Stimulated activated CD8-positive, alpha-beta memory T cell treated with anti-CD3 and anti-CD28 coated beads, Interleukin-15, amount 100 ng/mL, for 24 hours (primary cell): ENCODE results near the gene AUH.

Experiments used
- DNase-seq: peaks from one replicate; pipeline ENCODE4 v3.0.0-alpha.2; 2020; ENCODE audit warnings: low read depth

The AUH gene

GRCh38 chr9:91295357-91295756, 66.4 kb downstream of the AUH start:
- DNase-seq = no peak

DNA sequence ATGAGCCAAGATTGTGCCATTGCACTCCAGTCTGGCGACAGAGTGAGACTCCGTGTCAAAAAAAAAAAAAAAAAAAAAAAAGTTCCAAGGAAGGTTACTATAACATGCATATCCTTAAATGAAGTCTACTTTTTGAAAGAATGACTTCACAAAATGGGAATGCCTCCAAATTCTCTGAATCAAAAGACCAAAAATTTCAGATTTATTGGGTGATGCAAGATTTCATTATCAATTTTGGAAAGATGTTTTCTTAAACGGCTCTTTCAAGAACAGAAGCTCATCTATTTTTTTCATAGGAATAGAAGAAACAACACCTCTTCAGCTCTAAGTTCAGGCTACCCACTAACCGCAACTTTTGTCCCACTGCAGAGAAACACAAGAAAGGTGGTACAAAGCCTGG, 69.9 kb downstream of the AUH start:
- no peak for DNase-seq

DNA sequence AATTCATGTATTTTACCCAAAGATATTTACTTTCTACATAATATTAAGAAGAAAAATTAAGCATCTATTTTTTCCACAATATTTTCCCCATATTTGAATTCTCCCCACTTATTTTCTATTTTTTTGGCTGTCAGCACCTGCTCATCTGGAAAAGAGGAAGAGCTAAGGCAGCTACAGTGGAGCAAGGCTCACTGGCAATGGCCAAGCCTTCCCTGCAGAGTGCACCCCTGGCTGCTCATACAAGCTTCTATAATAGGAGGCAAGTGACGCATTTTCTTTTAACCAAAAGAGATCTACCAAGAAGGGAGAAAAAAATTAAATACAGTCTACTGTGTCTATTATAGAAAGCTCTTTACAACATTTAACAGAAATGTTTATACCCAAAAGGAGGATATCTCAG, 72.5 kb downstream of the AUH start:
- no peak for DNase-seq

GRCh38 chr9:91285729-91286353, 75.9 kb downstream of the AUH start:
- no peak for DNase-seq

DNA sequence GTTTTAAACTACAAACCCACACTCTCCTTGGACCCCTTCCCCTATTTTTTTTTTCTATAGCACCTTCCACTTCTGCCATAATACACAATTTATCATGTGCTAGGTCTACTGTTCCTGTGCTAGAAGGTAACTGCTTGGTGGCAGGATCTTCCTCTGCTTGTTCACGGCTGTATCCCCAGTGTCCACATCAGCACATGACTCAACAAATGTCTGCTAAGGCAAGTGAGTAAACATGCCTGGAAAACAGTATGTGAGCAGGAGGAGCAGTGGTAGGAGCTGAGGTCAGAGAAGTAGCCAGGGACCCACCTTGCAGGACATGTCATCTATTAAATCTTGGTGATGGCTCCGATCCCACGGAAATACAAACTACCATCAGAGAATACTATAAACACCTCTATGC, 79.4 kb downstream of the AUH start:
- no peak for DNase-seq

DNA sequence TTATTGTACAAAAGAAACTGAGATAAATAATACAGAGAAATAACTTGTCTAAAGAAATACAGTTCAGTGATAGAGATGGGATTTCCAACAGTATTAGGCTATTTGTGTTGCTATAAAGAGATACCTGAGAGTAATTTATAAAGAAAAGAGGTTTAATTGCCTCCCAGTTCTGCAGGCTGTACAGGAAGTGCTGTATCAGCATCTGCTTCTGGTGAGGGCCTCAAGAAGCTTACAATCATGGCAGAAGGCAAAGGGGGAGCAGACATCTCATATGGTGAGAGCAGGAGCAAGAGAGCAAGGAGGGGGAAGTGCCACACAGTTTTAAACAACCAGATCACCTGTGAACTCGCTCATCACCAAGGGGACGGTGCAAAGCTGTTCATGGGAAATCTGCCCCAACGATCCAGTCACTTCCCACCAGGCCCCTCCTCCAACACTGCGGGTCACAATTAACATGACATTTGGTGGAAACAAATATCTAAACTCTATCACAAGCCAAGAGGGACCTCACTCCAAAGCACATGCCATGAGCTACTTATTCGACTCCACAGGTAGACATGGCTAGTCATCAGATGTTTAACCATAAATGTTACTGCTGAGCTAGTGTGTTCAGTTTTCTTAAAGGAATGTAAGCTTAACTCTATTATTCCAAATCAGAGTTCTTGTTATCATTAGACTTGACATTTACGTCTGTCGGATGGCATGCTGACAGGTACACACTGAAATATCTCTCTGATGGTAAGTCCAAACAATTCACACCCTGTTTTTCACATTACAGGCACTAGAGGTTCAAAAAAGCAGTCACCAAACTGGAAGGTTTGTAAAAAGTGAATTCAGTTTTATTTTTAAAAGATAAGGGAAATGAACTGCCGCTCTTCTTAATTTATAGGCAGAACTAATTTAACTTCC, 82.2 kb downstream of the AUH start:
- no peak for DNase-seq

GRCh38 chr9:91276513-91276912, 85.2 kb downstream of the AUH start:
- DNase-seq = no peak

GRCh38 chr9:91275655-91276054, 86.1 kb downstream of the AUH start:
- no peak for DNase-seq

- DNase-seq = no peak
Measured at GRCh38 chr9:91274949-91275492, 86.7 kb downstream of the AUH start.

- no peak for DNase-seq
Measured at GRCh38 chr9:91273853-91274552, 87.7 kb downstream of the AUH start.

DNA sequence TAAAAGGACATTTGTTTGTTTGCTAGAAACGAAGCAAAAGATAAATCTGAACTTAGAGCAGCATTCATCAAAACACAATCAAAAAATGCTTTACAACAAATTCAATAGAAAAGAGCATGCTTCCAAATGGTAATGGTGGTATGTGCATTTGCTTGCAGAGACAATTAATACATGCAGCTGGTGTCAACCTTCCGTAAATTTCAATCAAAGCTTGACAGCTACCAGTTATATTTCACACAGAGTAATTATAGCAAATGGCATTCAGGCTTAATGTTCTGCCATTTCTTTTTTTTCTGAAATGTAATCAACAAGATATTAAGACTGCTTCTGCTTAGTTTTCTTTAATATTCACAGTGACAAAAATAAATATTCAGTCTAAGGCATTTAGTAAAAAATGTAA, 90.6 kb downstream of the AUH start:
- no peak for DNase-seq

- no peak for DNase-seq
Measured at GRCh38 chr9:91269907-91270491, 91.7 kb downstream of the AUH start.

- no peak for DNase-seq
Measured at GRCh38 chr9:91266448-91266847, 95.3 kb downstream of the AUH start.

GRCh38 chr9:91265514-91265913, 96.2 kb downstream of the AUH start:
- DNase-seq = no peak

- DNase-seq = no peak
Measured at GRCh38 chr9:91261417-91261816, 100.3 kb downstream of the AUH start.

DNA sequence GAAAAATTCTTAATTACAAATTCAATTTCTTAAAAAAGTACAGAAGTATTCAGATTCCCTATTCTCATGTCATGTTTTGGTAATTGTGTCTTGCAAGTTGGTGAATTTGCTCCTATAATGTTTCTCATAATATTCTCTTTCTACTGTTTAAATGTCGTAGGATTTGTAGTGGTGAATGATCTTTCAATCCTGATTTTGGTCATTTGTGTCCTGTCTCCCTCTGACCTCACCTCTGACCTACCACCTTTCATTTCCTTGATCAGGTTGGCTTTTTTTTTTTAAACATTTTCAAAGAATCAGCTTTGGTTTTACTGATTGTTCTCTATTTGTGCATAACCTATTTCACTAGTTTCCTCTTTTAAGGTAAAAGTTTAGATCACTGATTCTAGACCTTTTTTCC, 102.6 kb downstream of the AUH start:
- DNase-seq = no peak

DNA sequence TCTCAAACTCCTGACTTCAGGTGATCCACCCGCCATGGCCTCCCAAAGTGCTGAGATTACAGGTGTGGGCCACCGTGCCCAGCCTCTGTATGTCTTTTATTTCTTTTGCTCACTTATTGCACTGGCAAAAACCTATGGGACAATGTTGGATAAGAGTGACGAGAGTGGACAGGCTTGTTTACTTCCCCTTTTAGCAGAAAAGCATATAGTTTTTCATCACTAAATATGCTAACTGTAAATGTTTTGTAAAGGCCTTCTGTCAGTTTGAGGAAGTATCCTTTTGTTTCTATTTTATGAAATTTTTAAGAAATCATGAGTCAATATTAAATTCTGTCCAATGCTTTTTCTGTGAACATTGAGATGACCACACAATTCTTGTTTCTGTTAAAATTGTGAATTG, 103.3 kb downstream of the AUH start:
- no peak for DNase-seq

DNA sequence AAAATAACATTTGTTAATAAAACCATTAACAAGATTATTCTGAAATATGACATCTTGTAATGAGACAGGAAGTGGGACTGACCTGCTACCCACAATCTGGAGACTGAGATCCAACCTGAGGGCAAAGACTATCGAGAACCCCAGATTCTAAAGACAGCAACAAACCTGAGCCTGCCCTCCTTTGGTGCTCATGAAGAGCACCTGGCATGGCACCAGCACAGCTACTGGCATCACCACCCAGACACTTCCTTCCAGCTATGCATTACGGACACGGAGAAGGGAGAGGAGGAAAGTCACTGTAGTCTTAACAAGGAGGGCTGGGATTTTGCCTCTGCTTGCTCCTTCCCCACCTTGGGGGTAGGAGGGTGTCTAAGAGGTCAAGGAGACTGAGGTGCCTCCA, 105.5 kb downstream of the AUH start:
- no peak for DNase-seq

DNA sequence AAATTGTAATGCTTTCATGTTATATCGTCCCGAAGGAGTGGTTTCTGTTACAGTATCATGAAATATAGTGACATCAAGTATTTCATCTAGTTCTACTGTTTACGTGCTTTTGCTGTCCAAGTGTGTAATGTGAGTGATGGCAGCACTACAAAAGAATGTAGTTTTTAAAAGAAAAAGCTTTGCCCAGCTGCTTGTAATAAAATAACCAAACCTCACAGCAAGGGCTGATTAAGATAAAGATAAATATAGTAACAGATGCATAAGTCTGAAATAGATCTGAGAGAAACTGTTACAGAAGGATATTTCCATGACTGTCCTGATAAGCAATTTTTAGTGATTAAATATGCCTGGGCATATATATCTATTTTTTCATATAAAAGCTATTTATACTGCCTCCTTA, 106.4 kb downstream of the AUH start:
- DNase-seq = no peak

DNA sequence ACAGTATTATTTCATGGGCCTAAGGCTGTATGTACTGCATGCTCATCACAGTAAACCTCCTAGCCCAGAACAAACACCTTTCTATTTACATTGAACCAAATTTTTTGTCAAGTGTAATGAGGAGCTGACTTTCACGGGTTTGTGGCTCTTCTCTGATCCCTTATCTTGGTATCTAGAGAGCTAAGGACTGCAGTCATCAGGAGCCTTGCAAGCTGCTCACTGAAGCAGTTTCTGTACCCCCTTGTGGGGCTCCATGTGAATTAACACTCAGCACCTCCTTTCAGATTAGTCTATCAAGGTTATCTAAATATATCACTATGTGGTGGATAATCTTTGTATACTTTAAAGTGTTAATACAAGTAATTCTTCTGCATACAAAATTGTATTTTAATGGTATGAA, 108.2 kb downstream of the AUH start:
- DNase-seq = no peak

- no peak for DNase-seq
Measured at GRCh38 chr9:91248707-91249106, 113.0 kb downstream of the AUH start.

DNA sequence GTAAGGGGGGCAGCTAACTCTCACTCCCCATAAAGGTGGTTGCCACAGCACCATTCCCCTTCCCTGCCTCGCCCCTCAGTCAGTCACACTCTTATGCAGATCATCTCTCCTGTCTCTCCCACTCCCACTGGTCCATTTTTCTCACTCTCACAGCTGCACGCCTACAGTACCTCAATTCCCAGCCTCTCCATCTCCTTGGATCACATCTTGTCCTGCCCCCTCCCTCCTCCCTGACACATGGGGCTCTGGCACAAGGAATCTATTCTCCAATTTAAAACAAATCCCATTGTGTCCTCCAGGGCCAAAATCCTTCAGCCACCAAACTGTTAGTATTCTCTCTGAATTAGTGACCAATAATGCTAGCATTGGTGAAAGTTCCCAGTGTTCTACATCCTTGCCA, 114.4 kb downstream of the AUH start:
- DNase-seq = no peak
